Measurements from ENCODE around the gene SLC12A3.

DNA sequence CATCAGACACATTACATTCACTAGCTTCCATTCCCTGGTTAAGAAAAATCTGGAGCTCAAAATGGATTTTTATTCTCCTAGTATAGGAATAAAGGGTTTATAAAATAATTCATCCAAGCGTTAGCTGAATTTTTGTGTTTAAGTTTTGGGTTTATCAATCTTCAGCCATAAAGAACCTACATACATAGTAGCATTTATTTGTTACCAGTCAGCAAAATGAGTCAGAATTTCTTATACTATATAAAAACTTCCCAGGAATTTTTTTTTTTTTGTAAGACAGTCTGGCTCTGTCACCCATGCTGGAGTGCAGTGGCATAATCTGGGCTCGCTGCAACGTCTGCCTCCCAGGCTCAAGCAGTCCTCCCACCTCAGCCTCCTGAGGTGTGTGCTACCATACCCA is 40.2 kb upstream of the SLC12A3 start:
- no peak for TF ChIP-seq POLR2AphosphoS5 (IDR thresholded peaks at IDR 0.05)
- TF ChIP-seq, protein P1, sequence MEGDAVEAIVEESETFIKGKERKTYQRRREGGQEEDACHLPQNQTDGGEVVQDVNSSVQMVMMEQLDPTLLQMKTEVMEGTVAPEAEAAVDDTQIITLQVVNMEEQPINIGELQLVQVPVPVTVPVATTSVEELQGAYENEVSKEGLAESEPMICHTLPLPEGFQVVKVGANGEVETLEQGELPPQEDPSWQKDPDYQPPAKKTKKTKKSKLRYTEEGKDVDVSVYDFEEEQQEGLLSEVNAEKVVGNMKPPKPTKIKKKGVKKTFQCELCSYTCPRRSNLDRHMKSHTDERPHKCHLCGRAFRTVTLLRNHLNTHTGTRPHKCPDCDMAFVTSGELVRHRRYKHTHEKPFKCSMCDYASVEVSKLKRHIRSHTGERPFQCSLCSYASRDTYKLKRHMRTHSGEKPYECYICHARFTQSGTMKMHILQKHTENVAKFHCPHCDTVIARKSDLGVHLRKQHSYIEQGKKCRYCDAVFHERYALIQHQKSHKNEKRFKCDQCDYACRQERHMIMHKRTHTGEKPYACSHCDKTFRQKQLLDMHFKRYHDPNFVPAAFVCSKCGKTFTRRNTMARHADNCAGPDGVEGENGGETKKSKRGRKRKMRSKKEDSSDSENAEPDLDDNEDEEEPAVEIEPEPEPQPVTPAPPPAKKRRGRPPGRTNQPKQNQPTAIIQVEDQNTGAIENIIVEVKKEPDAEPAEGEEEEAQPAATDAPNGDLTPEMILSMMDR (IDR thresholded peaks at IDR 0.05) = no peak
- TF ChIP-seq EP300 (IDR thresholded peaks at IDR 0.05) = no peak

Measured in esophagus muscularis mucosa (tissue), 4 donors.